Activated CD4-positive, CD25-positive, alpha-beta regulatory T cell treated with anti-CD3 and anti-CD28 coated beads, Interleukin-2, amount 50 U/mL, for 72 hours (primary cell): ENCODE measurements around the gene SMC6.

Experiments used
- DNase-seq: peaks from one replicate; pipeline ENCODE4 v3.0.0; 2021

The SMC6 gene

GRCh38 chr2:17753803-17754663 is at the start of gene SMC6, which contains the start of gene GEN1:
SMC6 (minus strand) TSS chr2:17753810; CDS start chr2:17745946, 7,864 bp downstream.
GEN1 (plus strand) TSS chr2:17754138; CDS start chr2:17759944, 5,806 bp downstream.
- peak; percentile 90 for DNase-seq

- DNase-seq, result no peak
These were observed 47.3 kb upstream of the SMC6 start for GRCh38 chr2:17800693-17801458.

DNA sequence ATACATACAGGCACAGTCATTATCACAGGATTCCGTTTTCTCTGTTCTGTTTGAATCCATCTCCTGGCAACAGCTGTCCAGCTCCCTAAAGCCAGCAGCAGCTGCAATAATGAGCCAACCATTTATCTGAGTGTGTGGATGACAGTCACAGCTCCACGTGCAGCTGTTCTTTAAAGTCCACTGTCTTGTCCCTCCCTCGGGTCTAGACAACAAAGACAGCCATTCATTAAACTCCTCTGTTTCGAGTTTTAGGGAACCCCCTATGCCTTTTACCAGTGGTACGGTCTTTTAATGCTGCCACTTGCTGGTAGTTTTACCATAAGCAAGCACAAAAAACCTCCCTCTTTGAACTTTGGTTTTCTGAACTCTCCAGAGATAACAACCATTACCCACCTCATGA is 46.6 kb upstream of the SMC6 start:
- DNase-seq, result no peak

DNA sequence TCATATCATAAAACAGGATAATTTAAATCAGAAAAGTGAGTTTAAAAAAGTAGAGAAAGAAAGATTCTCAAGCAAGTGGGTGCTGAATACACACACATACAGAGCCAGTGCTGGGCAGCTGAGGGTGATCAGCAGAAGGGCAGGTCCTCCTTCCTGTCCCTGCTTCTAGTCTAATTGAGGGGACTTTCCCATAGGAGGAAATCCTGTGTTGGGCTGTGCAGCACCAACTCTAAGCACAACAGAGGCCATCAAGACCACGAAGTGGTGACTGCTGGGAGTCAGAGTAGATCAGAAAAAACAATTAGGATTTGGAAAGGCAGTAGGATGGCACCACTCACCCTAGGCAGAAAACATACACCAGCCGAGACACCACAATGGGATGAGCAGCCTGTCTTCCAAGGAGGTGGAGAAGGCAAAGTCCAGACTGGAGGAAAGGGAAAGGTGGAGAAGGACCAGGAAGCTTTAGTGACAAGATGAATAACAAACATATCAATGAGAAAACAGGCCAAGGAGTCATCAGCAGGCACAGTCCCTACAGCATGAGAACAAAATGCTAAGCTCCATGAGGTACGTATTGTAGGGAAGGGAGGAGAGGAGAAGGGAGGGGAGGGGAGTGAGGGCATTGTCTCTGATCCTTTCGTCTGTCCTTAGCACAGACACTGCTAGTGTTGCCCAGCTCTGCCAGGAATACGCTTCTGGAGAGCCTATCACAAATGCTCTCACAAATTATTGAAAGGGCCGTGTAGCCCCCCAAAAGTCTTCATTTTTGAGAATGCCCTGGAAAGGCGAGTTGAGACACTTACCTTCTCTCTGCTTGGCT is 45.9 kb upstream of the SMC6 start:
- DNase-seq, result no peak

DNA sequence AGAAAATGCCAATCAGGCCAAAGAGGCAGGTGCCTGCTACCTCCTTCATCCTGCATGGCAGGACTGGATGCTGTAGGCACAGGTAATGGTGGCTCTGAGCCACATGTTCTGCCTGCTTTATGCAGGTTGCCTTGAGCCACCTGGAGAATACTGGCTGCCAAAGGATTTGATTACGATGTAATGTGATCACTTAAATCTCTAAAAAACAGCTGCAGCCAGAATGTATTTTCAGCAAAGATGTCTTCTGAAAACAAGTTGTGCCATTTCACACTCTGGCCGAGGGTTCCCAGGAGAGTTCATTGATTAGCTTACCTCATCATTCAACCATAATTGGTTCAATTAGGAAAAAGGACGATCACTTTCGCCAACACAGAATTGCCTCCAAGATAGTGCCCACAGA is 44.7 kb upstream of the SMC6 start:
- no peak for DNase-seq

DNA sequence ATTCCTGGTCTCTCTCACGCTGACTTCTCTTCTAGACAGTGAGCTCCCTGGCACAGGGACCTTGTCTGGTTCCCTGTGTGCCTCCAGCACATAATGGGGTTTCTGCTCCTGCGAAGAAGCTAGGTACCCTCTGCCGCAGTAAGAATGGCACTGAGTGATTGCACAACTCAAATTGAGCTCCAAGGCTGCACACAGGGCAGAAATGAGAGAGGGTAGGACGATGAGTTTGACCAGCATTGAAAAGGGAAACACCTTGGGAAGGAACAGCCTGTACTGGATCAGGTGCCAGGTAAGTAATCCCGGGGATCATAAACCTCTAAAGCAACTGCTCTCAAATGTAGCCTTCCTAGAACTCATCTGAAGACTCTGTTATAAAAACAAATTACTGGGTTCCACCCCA is 41.7 kb upstream of the SMC6 start:
- DNase-seq, result no peak

- no peak for DNase-seq
These were observed 40.3 kb upstream of the SMC6 start for GRCh38 chr2:17793803-17794354.

- no peak for DNase-seq
These were observed 39.7 kb upstream of the SMC6 start for GRCh38 chr2:17793296-17793695.

- DNase-seq, result no peak
These were observed 38.9 kb upstream of the SMC6 start for GRCh38 chr2:17792515-17792914.

GRCh38 chr2:17791817-17792130 is 38.2 kb upstream of the SMC6 start:
- DNase-seq, result no peak

GRCh38 chr2:17791121-17791816 is 37.7 kb upstream of the SMC6 start:
- no peak for DNase-seq

GRCh38 chr2:17790536-17790935 is 36.9 kb upstream of the SMC6 start:
- DNase-seq, result no peak

DNA sequence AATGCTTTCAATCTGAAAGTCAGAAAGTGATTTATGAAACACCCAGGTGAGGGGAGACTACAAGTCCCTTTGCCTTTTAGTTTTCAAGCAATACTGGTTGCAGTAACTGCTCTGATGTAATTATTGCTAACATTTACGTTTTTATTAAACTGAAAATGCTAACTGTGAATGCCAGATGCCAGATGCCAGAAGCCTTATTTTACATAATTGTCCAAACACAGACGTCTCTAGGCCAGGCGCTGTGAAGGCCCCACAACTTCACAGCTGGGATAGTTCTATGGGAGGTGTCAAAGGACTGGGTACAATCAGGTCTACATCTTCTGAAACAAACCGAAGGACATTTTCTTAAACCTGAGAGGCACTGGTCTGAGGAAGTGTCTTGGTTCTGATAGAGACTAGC is 35.2 kb upstream of the SMC6 start:
- DNase-seq, result no peak

DNA sequence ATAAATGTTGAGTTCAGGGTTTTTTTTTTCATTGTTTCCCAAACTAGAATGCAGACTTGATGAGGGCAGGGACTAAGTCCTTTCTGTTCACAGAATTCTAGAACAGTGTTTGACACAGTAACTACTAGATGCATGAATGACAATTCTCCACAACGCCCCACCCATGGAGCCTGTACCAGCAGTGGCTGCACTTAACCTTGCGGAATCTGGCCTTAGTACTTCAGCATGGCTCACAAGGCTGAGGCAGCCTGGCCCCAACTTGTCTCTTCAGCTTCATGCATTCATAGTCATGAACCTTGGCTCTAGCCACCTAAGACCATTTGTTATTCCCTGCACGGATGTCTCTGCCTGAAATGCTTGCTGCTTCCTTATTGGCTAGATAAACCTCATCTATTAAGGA is 33.1 kb upstream of the SMC6 start:
- DNase-seq, result no peak

DNA sequence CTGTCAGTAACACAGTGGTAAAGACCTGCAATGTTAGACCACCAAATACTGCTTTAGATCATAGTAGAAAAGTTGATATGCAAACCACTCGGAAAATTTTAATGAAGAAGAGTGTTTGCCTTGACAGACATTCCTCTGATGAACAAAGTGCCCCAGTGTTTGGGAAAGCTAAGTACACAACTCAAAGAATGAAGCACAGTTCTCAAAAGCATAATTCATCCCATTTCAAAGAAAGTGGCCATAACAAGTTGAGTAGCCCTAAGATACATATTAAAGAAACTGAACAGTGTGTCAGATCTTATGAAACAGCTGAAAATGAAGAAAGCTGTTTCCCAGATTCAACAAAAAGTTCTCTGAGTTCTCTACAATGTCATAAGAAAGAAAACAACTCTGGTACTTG is 27.9 kb upstream of the SMC6 start:
- no peak for DNase-seq

- no peak for DNase-seq
These were observed 26.9 kb upstream of the SMC6 start for GRCh38 chr2:17780546-17780945.

DNA sequence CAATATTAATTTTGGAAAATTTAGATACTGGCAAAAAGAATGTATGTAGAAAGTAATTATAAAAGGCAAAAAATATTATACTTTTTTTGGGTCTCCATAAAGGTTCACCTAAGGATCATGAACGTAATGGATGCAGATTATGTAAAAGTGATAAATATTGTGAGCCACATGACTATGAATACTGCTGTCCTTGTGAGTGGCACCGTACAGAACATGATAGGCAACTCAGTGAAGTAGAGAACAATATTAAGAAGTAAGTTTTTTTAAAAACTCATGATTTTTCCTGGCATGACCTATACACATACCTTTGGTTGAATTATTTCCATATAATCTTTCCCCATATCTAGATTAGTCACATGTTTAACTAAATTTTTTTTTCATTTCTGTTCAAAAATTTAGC is 18.9 kb upstream of the SMC6 start:
- DNase-seq, result no peak

- DNase-seq, result no peak
These were observed 18.3 kb upstream of the SMC6 start for GRCh38 chr2:17771956-17772355.

DNA sequence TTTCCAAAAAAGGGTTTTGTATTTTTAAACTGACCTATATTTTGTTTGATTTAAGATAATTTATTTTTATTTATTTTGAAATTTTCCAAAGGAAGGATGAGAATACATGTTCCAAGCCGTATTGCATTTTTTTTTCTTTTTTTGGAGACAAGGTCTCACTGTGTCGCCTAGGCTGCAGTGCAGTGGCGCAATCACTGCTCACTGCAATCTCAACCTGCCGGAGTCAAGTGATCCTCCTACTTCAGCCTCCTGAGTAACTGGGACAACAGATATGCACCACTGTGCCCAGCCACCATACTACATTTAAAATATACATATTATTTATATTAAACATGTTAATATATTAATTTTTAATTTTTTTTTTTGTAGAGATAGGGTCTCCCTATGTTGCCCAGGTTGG is 15.3 kb upstream of the SMC6 start:
- no peak for DNase-seq

- no peak for DNase-seq
These were observed 11.8 kb upstream of the SMC6 start for GRCh38 chr2:17765398-17765797.

DNA sequence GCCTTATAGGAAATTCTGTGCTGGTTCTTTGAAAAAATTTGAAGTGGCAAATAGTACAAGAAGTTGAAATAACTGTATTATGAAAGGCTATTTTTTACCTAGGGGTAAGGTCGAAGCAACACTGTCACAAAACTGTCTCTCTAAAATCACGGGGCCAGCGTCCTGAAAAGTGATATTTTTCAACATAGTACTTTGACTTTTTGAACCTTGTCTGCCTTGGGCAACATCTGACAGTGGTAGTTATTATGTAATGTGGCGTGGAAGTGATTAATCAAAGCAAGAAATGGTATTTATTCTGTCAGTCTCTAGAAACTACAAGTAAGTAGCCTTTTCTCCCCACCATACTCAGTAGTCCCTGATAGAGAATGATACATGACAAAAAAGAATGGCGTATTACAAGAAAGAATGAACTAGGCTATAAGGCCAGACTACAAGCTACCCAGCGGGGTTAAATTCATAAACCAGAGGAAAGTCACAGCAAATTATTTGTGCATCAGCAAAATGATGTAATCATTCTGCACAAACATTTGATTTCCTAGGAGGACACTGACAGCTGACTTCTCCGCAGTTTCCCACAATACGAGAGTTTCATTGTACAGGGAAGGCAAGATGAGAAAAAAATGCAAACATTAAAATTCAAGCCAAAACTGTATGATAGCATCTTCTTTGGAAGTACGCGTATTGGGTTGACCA is 10.2 kb upstream of the SMC6 start:
- no peak for DNase-seq

- DNase-seq, result no peak
These were observed 8.8 kb upstream of the SMC6 start for GRCh38 chr2:17762451-17762850.
